HCT116 (cell line): ENCODE data around the gene PPP1R3C. TPM values are rescaled to one million over a fixed set of nuclear protein-coding genes. Genes with fewer than 3 reads are reported as not detected.

Experiments
- ATAC-seq: fragments of 200-7000 bp; cut with Tn5 transposase; 2 replicates; pipeline ENCODE4 v1.9.1; 2020; ENCODE audit warnings: mild to moderate bottlenecking, moderate library complexity
- BruUV-seq: library from RNA; stranded (reverse); fragments of 400-500 nt; replicated peaks from 2 replicates; lab custom pipeline; 2021; lab: Mats Ljungman, UMichigan
- CTCF ChIA-PET: fragments of 300-600 bp; sonication (Branson Sonifier 250); formaldehyde crosslinking; loops from one replicate; lab custom pipeline; 2021; ENCODE audit warnings: antibody characterized with exemption; lab: Charles Lee
- POLR2A ChIA-PET: fragments of 300-600, 350-600 bp; sonication (Branson Sonifier 250); formaldehyde crosslinking; loops from one replicate; lab custom pipeline; 2021; ENCODE audit warnings: antibody characterized with exemption; lab: Charles Lee
- RAD21 ChIA-PET, 2 experiments: fragments of 300-600 bp; sonication (Branson Sonifier 250); formaldehyde crosslinking; loops; one replicate each; lab custom pipeline; 2023; ENCODE audit warnings: low total read pairs in 2 of 2; ENCODE audit not compliant: uncharacterized antibody in 2 of 2, unreplicated experiment in 2 of 2, low non-redundant PET in 1 of 2; lab: Charles Lee
- DNase-seq: peaks from one replicate; pipeline ENCODE4 v3.0.0-alpha.2; 2010; ENCODE audit warnings: low read depth, low spot score
- H2AFZ ChIP-seq: fragments of 200-600 bp; shearing (Covaris generic), sonication (generic); 2 replicates; pipeline ENCODE4 v1.6.1; 2017; ENCODE audit warnings: low read depth, mixed run types, mixed read lengths, antibody characterized with exemption, low read length; ENCODE audit not compliant: poor library complexity, severe bottlenecking
- H3K27ac ChIP-seq: 2 replicates; pipeline ENCODE4 v1.5.1; 2012; ENCODE audit warnings: low read depth, low read length
- H3K27me3 ChIP-seq: fragments of 200-600 bp; sonication (generic); 2 replicates; pipeline ENCODE4 v1.6.1; 2016; ENCODE audit warnings: mixed run types, low read length, mixed read lengths; ENCODE audit not compliant: insufficient read depth
- H3K36me3 ChIP-seq, 2 experiments: fragments of 200-500 bp in 1 of 2; fragments of 200-600 bp in 1 of 2; sonication (Bioruptor generic) in 1 of 2; sonication (generic) in 1 of 2; 2 replicates each; pipeline versions ENCODE4 v1.5.1 to v1.6.1; 2014 to 2016; ENCODE audit warnings: low read length in 2 of 2, inconsistent platforms in 1 of 2, mixed read lengths in 1 of 2, mixed run types in 1 of 2; ENCODE audit not compliant: insufficient read depth in 2 of 2, control insufficient read depth in 1 of 2
- H3K4me1 ChIP-seq, 2 experiments: fragments of 200-600 bp in 1 of 2; sonication (generic) in 1 of 2; 2 replicates each; pipeline versions ENCODE4 v1.5.1 to v1.6.1; 2012 to 2017; ENCODE audit warnings: low read length in 2 of 2, inconsistent platforms in 1 of 2, mild to moderate bottlenecking in 1 of 2, mixed read lengths in 1 of 2, mixed run types in 1 of 2, moderate library complexity in 1 of 2; ENCODE audit not compliant: insufficient read depth in 2 of 2, control insufficient read depth in 1 of 2
- H3K4me2 ChIP-seq: fragments of 200-600 bp; sonication (generic); 2 replicates; pipeline ENCODE4 v1.6.1; 2017; ENCODE audit warnings: mixed run types, low read length, mixed read lengths
- H3K4me3 ChIP-seq, 2 experiments: fragments of 200-600 bp in 1 of 2; sonication (generic) in 1 of 2; replicated peaks in 1 of 2; 2 replicates each; pipeline ENCODE4 v1.5.1; 2011 to 2016; ENCODE audit warnings: low read length in 2 of 2, control low read depth in 1 of 2, low read depth in 1 of 2, mild to moderate bottlenecking in 1 of 2, mixed read lengths in 1 of 2, mixed run types in 1 of 2
- H3K79me2 ChIP-seq: fragments of 200-600 bp; sonication (generic); 2 replicates; pipeline ENCODE4 v1.6.1; 2017; ENCODE audit warnings: mild to moderate bottlenecking, mixed run types, low read length, moderate library complexity, mixed read lengths; ENCODE audit not compliant: insufficient read depth
- H3K9ac ChIP-seq: fragments of 200-600 bp; sonication (generic); 2 replicates; pipeline ENCODE4 v1.6.1; 2016; ENCODE audit warnings: low read length, mixed read lengths
- H3K9me2 ChIP-seq: fragments of 200-600 bp; sonication (generic), shearing (Covaris generic); 2 replicates; pipeline ENCODE4 v1.6.1; 2017; ENCODE audit warnings: mixed run types, mild to moderate bottlenecking, moderate library complexity; ENCODE audit not compliant: insufficient read depth
- H3K9me3 ChIP-seq, 2 experiments: fragments of 200-500 bp in 1 of 2; fragments of 200-600 bp in 1 of 2; sonication (Bioruptor generic) in 1 of 2; sonication (generic) in 1 of 2; 2 replicates each; pipeline ENCODE4 v1.6.1; 2014 to 2017; ENCODE audit warnings: low read length in 2 of 2, mixed read lengths in 2 of 2, inconsistent platforms in 1 of 2, low read depth in 1 of 2, mild to moderate bottlenecking in 1 of 2, mixed run types in 1 of 2, moderate library complexity in 1 of 2; ENCODE audit not compliant: control insufficient read depth in 1 of 2, insufficient read depth in 1 of 2
- H4K20me1 ChIP-seq: fragments of 200-600 bp; sonication (generic), shearing (Covaris generic); 2 replicates; pipeline ENCODE4 v1.6.1; 2017; ENCODE audit warnings: mixed run types, mild to moderate bottlenecking, moderate library complexity; ENCODE audit not compliant: insufficient read depth
- CBX3 ChIP-seq: IDR thresholded peaks from 2 replicates; pipeline ENCODE4 v1.6.1; 2012; ENCODE audit warnings: low read depth
- EGR1 ChIP-seq: IDR thresholded peaks from 2 replicates; pipeline ENCODE4 v1.6.1; 2012; ENCODE audit warnings: low read depth
- EZH2 ChIP-seq: fragments of 200-600 bp; sonication (generic); IDR thresholded peaks from 2 replicates; pipeline ENCODE4 v1.6.1; 2017; ENCODE audit warnings: antibody characterized with exemption, mixed run types
- RAD21 ChIP-seq: IDR thresholded peaks from 2 replicates; pipeline ENCODE4 v1.6.1; 2012; ENCODE audit warnings: low read depth, mild to moderate bottlenecking
- SP1 ChIP-seq: IDR thresholded peaks from 2 replicates; pipeline ENCODE4 v1.6.1; 2012; ENCODE audit warnings: low read depth
- TCF7L2 ChIP-seq: IDR thresholded peaks from 2 replicates; pipeline ENCODE4 v1.7.0; 2011; ENCODE audit warnings: borderline replicate concordance, inconsistent platforms; ENCODE audit not compliant: insufficient read depth, insufficient read length; ENCODE audit errors: extremely low read depth
- ZNF274 ChIP-seq: fragments of 200-500 bp; sonication (Bioruptor generic); IDR thresholded peaks from 2 replicates; pipeline ENCODE4 v1.6.1; 2014; ENCODE audit warnings: mild to moderate bottlenecking, low read depth, low read length, inconsistent platforms
- intact Hi-C: fragments of 100-400 bp; cut with micrococcal nuclease; formaldehyde crosslinking; loops from 2 replicates; pipeline ENCODE4 v1.10.0; 2022
- total RNA-seq: library from RNA; stranded (reverse); gene quantifications from one replicate; pipeline ENCODE4 v1.2.1, GENCODE V29; 2021; ENCODE audit not compliant: unreplicated experiment
- TF ChIP-seq, protein P1 (sequence below): IDR thresholded peaks from 2 replicates; pipeline ENCODE4 v1.6.1; 2012; ENCODE audit warnings: low read depth
- TF ChIP-seq, protein P2 (sequence below): IDR thresholded peaks from 2 replicates; pipeline ENCODE4 v1.6.1; 2012

PPP1R3C gene
- total RNA-seq, 1 experiment from 2014 or later, result 0.20 TPM

DNA sequence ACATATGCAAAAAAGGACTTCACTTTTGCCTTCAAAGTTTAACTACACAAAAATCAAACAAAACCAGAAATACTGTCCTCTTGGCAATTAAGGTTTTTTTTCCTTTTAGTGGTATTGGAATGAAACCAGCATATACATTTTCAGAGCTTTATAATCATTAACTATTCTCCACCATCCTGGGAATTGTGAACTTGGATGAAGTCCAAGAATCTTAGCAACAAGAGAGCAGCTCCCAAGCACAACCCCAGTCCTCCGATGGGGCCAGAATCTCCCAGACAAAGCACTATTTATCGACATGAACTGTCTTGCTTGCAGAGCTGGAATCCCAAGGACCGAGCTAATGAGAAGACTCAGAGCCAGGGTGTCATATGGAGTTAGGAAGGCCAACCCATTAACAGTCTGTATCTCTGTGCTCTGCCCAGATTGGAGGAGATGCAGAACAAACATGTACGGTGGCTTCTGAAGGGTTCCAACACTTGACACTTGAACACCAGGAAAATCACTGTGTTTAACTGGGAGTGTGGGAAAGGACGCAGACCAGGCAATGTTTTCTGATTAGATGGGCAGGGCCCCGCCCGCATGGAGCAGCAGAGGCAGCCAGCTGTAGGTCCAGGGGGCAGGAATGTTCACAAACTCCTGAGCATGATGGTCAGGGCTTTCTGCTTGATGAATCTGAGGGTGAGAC, 35.5 kb downstream of the PPP1R3C start:
- H3K27ac ChIP-seq, result no peak overlapping the region
- no peaks in the 10 kb centered on the region for H3K9me3 ChIP-seq
- POLR2A ChIA-PET, result no interaction called here
- no peaks in the 10 kb centered on the region for H3K79me2 ChIP-seq
- peaks cover 0 to 15% of the 10 kb centered on the region in 2 experiments; a peak in 2 of 4 replicates for H3K4me1 ChIP-seq
- H3K4me3 ChIP-seq, result no peak overlapping the region
- TF ChIP-seq ZNF274 (no peak), CBX3 (no peak), EGR1 (no peak), RAD21 (no peak), SP1 (no peak), TCF7L2 (no peak), EZH2 (no peak)
- TF ChIP-seq, protein P1, sequence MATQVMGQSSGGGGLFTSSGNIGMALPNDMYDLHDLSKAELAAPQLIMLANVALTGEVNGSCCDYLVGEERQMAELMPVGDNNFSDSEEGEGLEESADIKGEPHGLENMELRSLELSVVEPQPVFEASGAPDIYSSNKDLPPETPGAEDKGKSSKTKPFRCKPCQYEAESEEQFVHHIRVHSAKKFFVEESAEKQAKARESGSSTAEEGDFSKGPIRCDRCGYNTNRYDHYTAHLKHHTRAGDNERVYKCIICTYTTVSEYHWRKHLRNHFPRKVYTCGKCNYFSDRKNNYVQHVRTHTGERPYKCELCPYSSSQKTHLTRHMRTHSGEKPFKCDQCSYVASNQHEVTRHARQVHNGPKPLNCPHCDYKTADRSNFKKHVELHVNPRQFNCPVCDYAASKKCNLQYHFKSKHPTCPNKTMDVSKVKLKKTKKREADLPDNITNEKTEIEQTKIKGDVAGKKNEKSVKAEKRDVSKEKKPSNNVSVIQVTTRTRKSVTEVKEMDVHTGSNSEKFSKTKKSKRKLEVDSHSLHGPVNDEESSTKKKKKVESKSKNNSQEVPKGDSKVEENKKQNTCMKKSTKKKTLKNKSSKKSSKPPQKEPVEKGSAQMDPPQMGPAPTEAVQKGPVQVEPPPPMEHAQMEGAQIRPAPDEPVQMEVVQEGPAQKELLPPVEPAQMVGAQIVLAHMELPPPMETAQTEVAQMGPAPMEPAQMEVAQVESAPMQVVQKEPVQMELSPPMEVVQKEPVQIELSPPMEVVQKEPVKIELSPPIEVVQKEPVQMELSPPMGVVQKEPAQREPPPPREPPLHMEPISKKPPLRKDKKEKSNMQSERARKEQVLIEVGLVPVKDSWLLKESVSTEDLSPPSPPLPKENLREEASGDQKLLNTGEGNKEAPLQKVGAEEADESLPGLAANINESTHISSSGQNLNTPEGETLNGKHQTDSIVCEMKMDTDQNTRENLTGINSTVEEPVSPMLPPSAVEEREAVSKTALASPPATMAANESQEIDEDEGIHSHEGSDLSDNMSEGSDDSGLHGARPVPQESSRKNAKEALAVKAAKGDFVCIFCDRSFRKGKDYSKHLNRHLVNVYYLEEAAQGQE, result no peak
- TF ChIP-seq, protein P2, sequence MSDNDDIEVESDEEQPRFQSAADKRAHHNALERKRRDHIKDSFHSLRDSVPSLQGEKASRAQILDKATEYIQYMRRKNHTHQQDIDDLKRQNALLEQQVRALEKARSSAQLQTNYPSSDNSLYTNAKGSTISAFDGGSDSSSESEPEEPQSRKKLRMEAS, result no peak
- H3K9ac ChIP-seq, result no peak overlapping the region
- H4K20me1 ChIP-seq, result no peaks in the 10 kb centered on the region
- ATAC-seq (no peak), DNase-seq (no peak)
- BruUV-seq, result no TSS peak
- intact Hi-C loops, result no loop called here
- H3K4me2 ChIP-seq, result no peak overlapping the region
- CTCF ChIA-PET, result no interaction called here
- no peaks in the 10 kb centered on the region for H3K36me3 ChIP-seq
- H3K27me3 ChIP-seq, result no peaks in the 10 kb centered on the region
- H2AFZ ChIP-seq, result no peak overlapping the region
- no peaks in the 10 kb centered on the region for H3K9me2 ChIP-seq
- RAD21 ChIA-PET, result interaction anchor here in 1 of 2 experiments (0.6 kb wide), 1 partner anchor 218 kb away, joined by 4 read pairs; no protein-coding TSS in a partner anchor
